B cell (primary cell): ENCODE measurements around the gene ZNRD2. TPM values are rescaled to one million over a fixed set of nuclear protein-coding genes. Genes with fewer than 3 reads are reported as not detected.

ENCODE experiments used
- ATAC-seq: fragments of 200-7000 bp; cut with Tn5 transposase; one replicate; pipeline ENCODE4 v1.10.0; 2021; ENCODE audit warnings: low read depth, mild to moderate bottlenecking, moderate number of reproducible peaks, moderate library complexity
- CTCF ChIA-PET: fragments of 350-600 bp; sonication (Branson Sonifier 250); formaldehyde crosslinking; loops from one replicate; lab custom pipeline; 2021; ENCODE audit warnings: antibody characterized with exemption, inconsistent platforms; lab: Charles Lee
- POLR2A ChIA-PET: fragments of 350-600 bp; sonication (Branson Sonifier 250); formaldehyde crosslinking; loops from one replicate; lab custom pipeline; 2021; ENCODE audit warnings: antibody characterized with exemption; lab: Charles Lee
- DNase-seq: peaks from one replicate; pipeline ENCODE4 v3.0.0; 2013
- H2AFZ ChIP-seq: 2 replicates; pipeline ENCODE4 v1.6.1; 2012; ENCODE audit warnings: mild to moderate bottlenecking, low read depth, low read length; ENCODE audit not compliant: insufficient read depth, poor library complexity, severe bottlenecking
- H3K27ac ChIP-seq, 2 donors: 1 replicate in 1 of 2; 2 replicates in 1 of 2; pipeline ENCODE4 v1.5.1; 2012 to 2013; ENCODE audit warnings: low read length in 2 of 2, mild to moderate bottlenecking in 2 of 2, moderate library complexity in 1 of 2
- H3K27me3 ChIP-seq, 4 experiments: fragments of 200-600 bp in 1 of 4; sonication (generic) in 1 of 4; replicated peaks in 1 of 4; 1 replicate in 2 of 4; 2 replicates in 2 of 4; pipeline versions ENCODE4 v1.6.1 to v1.7.0; 2013 to 2016; ENCODE audit warnings: low read length in 3 of 4, mild to moderate bottlenecking in 2 of 4, mixed read lengths in 1 of 4, moderate library complexity in 1 of 4; ENCODE audit not compliant: insufficient read depth in 4 of 4, control insufficient read depth in 3 of 4; ENCODE audit errors: control extremely low read depth in 1 of 4
- H3K36me3 ChIP-seq, 2 experiments: replicated peaks in 1 of 2; 1 replicate in 1 of 2; 2 replicates in 1 of 2; pipeline versions ENCODE4 v1.6.1 to v1.7.1; 2013; ENCODE audit warnings: low read length in 1 of 2; ENCODE audit not compliant: insufficient read depth in 2 of 2, control insufficient read depth in 1 of 2; ENCODE audit errors: control extremely low read depth in 1 of 2, extremely low read depth in 1 of 2
- H3K4me1 ChIP-seq, 2 donors: fragments of 200-600 bp in 1 of 2; sonication (generic) in 1 of 2; 1 replicate in 1 of 2; 2 replicates in 1 of 2; pipeline versions ENCODE4 v1.5.1 to v1.6.1; 2013 to 2017; ENCODE audit warnings: low read length in 2 of 2; ENCODE audit not compliant: control insufficient read depth in 2 of 2, insufficient read depth in 2 of 2
- H3K4me2 ChIP-seq: replicated peaks from 2 replicates; pipeline ENCODE3; 2012; ENCODE audit warnings: mild to moderate bottlenecking, low read depth, low read length; ENCODE audit not compliant: poor library complexity, severe bottlenecking
- H3K4me3 ChIP-seq, 5 experiments: fragments of 200-600 bp in 1 of 5; sonication (generic) in 1 of 5; 1 replicate in 3 of 5; 2 replicates in 2 of 5; pipeline versions ENCODE4 v1.5.1 to v1.7.0; 2011 to 2016; ENCODE audit warnings: low read length in 4 of 5, mild to moderate bottlenecking in 4 of 5, low read depth in 2 of 5, control low read depth in 1 of 5, moderate library complexity in 1 of 5; ENCODE audit not compliant: insufficient read depth in 1 of 5; ENCODE audit errors: control extremely low read depth in 1 of 5, extremely low read depth in 1 of 5
- H3K79me2 ChIP-seq: fragments of 200-600 bp; sonication (generic); one replicate; pipeline ENCODE4 v1.6.0; 2016; ENCODE audit warnings: low read length; ENCODE audit not compliant: control insufficient read depth, insufficient read depth
- H3K9ac ChIP-seq: fragments of 200-600 bp; sonication (generic); 2 replicates; pipeline ENCODE4 v1.6.1; 2017; ENCODE audit warnings: mild to moderate bottlenecking, low read length, moderate library complexity
- H3K9me3 ChIP-seq, 3 donors: one replicate each; pipeline versions ENCODE4 v1.6.1 to v1.7.1; 2013; ENCODE audit warnings: low read length in 2 of 3; ENCODE audit not compliant: control insufficient read depth in 2 of 3, insufficient read depth in 1 of 3; ENCODE audit errors: control extremely low read depth in 1 of 3
- H4K20me1 ChIP-seq: 2 replicates; pipeline ENCODE4 v1.6.0; 2012; ENCODE audit warnings: mild to moderate bottlenecking, low read length; ENCODE audit not compliant: insufficient read depth, control insufficient read depth, poor library complexity, severe bottlenecking
- H3K27ac Mint-ChIP-seq: one replicate; pipeline ENCODE4 v1.8.0; 2021; ENCODE audit warnings: mixed read lengths
- H3K27me3 Mint-ChIP-seq: one replicate; pipeline ENCODE4 v1.8.0; 2021; ENCODE audit warnings: mixed read lengths
- H3K4me1 Mint-ChIP-seq: one replicate; pipeline ENCODE4 v1.8.0; 2021; ENCODE audit warnings: mixed read lengths
- H3K4me3 Mint-ChIP-seq: one replicate; pipeline ENCODE4 v1.8.0; 2021; ENCODE audit warnings: mixed read lengths
- H3K9me3 Mint-ChIP-seq: one replicate; pipeline ENCODE4 v1.8.0; 2022; ENCODE audit warnings: mixed read lengths; ENCODE audit not compliant: insufficient read depth
- EZH2 ChIP-seq: IDR thresholded peaks from 2 replicates; pipeline ENCODE4 v1.6.1; 2012; ENCODE audit warnings: borderline replicate concordance, low read depth, mild to moderate bottlenecking, moderate library complexity, low read length; ENCODE audit not compliant: insufficient read depth, poor library complexity, severe bottlenecking
- WGBS: methylation state at CpG from one replicate; pipeline ENCODE4 v1.1.5; 2013; ENCODE audit warnings: missing lambda C conversion rate; ENCODE audit not compliant: insufficient coverage; 5-methylcytosine and 5-hydroxymethylcytosine counted together
- intact Hi-C: fragments of 100-400 bp; cut with micrococcal nuclease; formaldehyde crosslinking; loops from one replicate; pipeline ENCODE4 v1.10.0; 2022
- polyA plus RNA-seq: library from polyadenylated mRNA; depleted of rRNA; stranded (reverse); fragments of >200 nt; gene quantifications from 2 replicates; pipeline ENCODE4 v1.2.3, GENCODE V29; 2012
- total RNA-seq, 2 donors: library from RNA; stranded (reverse); fragments of 120-200 nt in 1 of 2; gene quantifications; 1 replicate in 1 of 2; 2 replicates in 1 of 2; pipeline versions ENCODE4 v1.2.3 to v1.2.4, GENCODE V29; 2013 to 2022
- TF ChIP-seq, protein P1 (sequence below): fragments of 200-600 bp; IDR thresholded peaks from one replicate; pipeline ENCODE4 v1.8.0; 2022; ENCODE audit warnings: antibody characterized with exemption, mild to moderate bottlenecking

Gene ZNRD2
- total and polyA plus RNA-seq, 2 donors (not counting 1 experiment from before 2014, with no cell fraction given), result 22.1 to 112 TPM

DNA sequence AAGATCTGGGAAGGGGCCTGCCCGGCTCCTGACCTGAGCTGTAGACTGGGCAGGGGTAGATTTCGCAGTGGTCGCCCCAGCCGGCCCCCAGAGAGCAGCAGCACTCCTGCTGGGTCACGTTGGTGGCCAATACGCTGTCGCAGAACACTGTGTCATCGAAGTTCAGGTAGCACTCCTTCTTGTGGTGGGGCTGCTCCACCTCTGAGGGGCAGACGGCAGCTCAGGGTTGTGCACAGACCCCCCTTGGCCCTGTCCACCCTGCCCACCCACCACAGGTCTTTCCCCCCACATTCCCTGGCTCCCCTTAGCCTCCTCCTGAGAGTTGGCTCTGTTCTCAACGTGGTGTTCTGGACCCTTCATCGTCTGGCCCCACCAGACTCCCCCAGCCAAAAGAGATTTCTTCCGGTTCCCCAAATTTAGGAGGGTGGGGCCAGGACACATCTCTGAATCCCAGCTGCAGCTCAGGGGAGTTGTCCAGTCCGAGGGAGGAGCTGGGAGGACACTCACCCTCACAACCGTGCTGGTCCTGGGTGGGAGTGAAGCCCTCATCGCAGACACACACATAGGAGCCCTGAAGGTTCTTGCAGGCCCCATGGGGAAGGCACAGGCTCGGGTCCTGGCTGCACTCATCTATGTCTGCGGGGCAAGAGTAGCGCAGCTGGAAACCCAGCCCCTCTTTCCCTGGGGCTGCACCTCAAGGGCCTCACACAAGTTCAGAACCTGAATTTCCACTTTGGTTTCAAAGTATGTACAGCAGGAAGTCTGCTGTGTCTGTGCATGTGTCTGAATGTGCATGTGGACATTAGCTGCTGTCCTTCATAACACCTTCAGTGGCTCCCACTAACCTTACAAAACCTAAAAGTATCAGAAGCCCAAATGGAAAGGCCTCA is 28.9 kb upstream of the ZNRD2 start:
- H2AFZ ChIP-seq, result peak overlapping the region; percentile 80
- H4K20me1 ChIP-seq, result peaks cover 7% of the 10 kb centered on the region
- no peaks in the 10 kb centered on the region for H3K27me3 ChIP-seq
- peaks cover 0 to 14% of the 10 kb centered on the region in 2 experiments for H3K36me3 ChIP-seq
- TF ChIP-seq EZH2, result no peak
- TF ChIP-seq, protein P1, sequence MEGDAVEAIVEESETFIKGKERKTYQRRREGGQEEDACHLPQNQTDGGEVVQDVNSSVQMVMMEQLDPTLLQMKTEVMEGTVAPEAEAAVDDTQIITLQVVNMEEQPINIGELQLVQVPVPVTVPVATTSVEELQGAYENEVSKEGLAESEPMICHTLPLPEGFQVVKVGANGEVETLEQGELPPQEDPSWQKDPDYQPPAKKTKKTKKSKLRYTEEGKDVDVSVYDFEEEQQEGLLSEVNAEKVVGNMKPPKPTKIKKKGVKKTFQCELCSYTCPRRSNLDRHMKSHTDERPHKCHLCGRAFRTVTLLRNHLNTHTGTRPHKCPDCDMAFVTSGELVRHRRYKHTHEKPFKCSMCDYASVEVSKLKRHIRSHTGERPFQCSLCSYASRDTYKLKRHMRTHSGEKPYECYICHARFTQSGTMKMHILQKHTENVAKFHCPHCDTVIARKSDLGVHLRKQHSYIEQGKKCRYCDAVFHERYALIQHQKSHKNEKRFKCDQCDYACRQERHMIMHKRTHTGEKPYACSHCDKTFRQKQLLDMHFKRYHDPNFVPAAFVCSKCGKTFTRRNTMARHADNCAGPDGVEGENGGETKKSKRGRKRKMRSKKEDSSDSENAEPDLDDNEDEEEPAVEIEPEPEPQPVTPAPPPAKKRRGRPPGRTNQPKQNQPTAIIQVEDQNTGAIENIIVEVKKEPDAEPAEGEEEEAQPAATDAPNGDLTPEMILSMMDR, result no peak
- Mint-ChIP-seq H3K27ac (peak overlapping the region; percentile 96), H3K9me3 (no peaks in the 10 kb centered on the region), H3K4me3 (peak overlapping the region; percentile 95), H3K4me1 (peaks cover 33% of the 10 kb centered on the region), H3K27me3 (no peaks in the 10 kb centered on the region)
- CTCF ChIA-PET, result interaction anchor here (0.5 to 9.2 kb wide), 37 partner anchors 7 to 667 kb away, joined by 3 to 144 read pairs (median 5); partner anchors contain the start of genes AP5B1, EHBP1L1, FAM89B and FRMD8
- no peaks in the 10 kb centered on the region for H3K79me2 ChIP-seq
- H3K4me1 ChIP-seq, result peaks cover 16 to 25% of the 10 kb centered on the region in 2 donors
- peak overlapping the region; percentile 73 for H3K9ac ChIP-seq
- POLR2A ChIA-PET, result interaction anchor here (0.6 to 3.2 kb wide), 17 partner anchors 8 to 186 kb away, joined by 3 to 53 read pairs (median 7); partner anchors contain the start of genes EHBP1L1, FAM89B, KCNK7 and MALAT1
- intact Hi-C loops, result loop anchor here (1.0 to 10.0 kb wide), 3 partner anchors 17 to 427 kb away; partner anchors contain the start of genes SCYL1, TM7SF2 and ZNHIT2
- peak overlapping the region in 4 of 5 experiments; percentile 84 to 97 (median 88) for H3K4me3 ChIP-seq
- H3K9me3 ChIP-seq, result no peaks in the 10 kb centered on the region
- H3K27ac ChIP-seq, result peak overlapping the region; percentile 64 to 66
- no peak for DNase-seq
- 43% methylated on average over 18 of the region's 18 CpGs for WGBS
- ATAC-seq, result no peak
- H3K4me2 ChIP-seq, result peak overlapping the region; percentile 97
